Adrenal gland (tissue), 12 donors: ENCODE measurements around the gene IL1RN. TPM values are rescaled to one million over a fixed set of nuclear protein-coding genes. Genes with fewer than 3 reads are reported as not detected.
A peak's percentile ranks its signal among the peaks of the same experiment; 100 is the strongest.

ENCODE experiments used
- DNase-seq, 7 donors: peaks; one replicate each; pipeline ENCODE4 v3.0.0-alpha.2; 2019 to 2020
- H3K27ac ChIP-seq, 5 donors: fragments of 200-600 bp; sonication (generic) in 4 of 5; 1 replicate in 3 of 5; 2 replicates in 2 of 5; pipeline versions ENCODE4 v1.5.1 to v1.8.0; 2016 to 2020; ENCODE audit warnings: mild to moderate bottlenecking in 1 of 5
- H3K27me3 ChIP-seq: fragments of 200-600 bp; 2 replicates; pipeline ENCODE4 v1.8.0; 2021
- H3K36me3 ChIP-seq, 2 donors: fragments of 200-600 bp; replicated peaks in 1 of 2; 1 replicate in 1 of 2; 2 replicates in 1 of 2; pipeline versions ENCODE4 v1.5.1 to v1.8.0; 2018 to 2022
- H3K4me1 ChIP-seq, 2 donors: fragments of 200-600 bp; replicated peaks in 1 of 2; 1 replicate in 1 of 2; 2 replicates in 1 of 2; pipeline versions ENCODE4 v1.5.1 to v1.8.0; 2018 to 2021
- H3K4me3 ChIP-seq, 4 donors: fragments of 200-600 bp; sonication (generic) in 3 of 4; one replicate each; pipeline ENCODE4 v1.5.1; 2016 to 2018
- H3K9me3 ChIP-seq, 3 donors: fragments of 200-600 bp; sonication (generic) in 1 of 3; replicated peaks in 1 of 3; 1 replicate in 2 of 3; 2 replicates in 1 of 3; pipeline versions ENCODE4 v1.5.1 to v1.8.0; 2016 to 2021
- CTCF ChIP-seq, 6 experiments: fragments of 450-650 bp in 4 of 6; fragments of 200-600 bp in 2 of 6; sonication (generic) in 1 of 6; IDR thresholded peaks; 1 replicate in 5 of 6; 2 replicates in 1 of 6; pipeline versions ENCODE4 v1.5.1 to v1.8.0; 2016 to 2021; ENCODE audit warnings: antibody characterized with exemption in 6 of 6, mild to moderate bottlenecking in 2 of 6, moderate library complexity in 1 of 6
- POLR2A ChIP-seq, 2 donors: fragments of 450-650 bp; IDR thresholded peaks; one replicate each; pipeline ENCODE4 v1.6.1; 2017; ENCODE audit warnings: antibody characterized with exemption in 2 of 2, mild to moderate bottlenecking in 2 of 2, moderate library complexity in 1 of 2
- WGBS, 4 donors: extraction: QIAGEN DNeasy Blood & Tissue Kit in 2 of 4; methylation state at CpG; one replicate each; pipeline versions ENCODE4 v1.1.5 to v1.1.7; 2013 to 2017; 5-methylcytosine and 5-hydroxymethylcytosine counted together
- intact Hi-C, 2 donors: fragments of 100-400 bp; cut with DNase I; formaldehyde crosslinking; loops; one replicate each; pipeline versions ENCODE4 v1.14.1 to v1.15.0; 2022 to 2023
- polyA plus RNA-seq, 3 donors: library from polyadenylated mRNA; stranded (reverse); fragments of 200-250 nt in 2 of 3; fragments of 350-450 nt in 1 of 3; fragmentation: Illumina TruSeq in 1 of 3; extraction: RNeasy Lipid Tissue Mini Kit (QIAGEN cat#74804) in 1 of 3; gene quantifications; one replicate each; pipeline ENCODE4 v1.2.3, GENCODE V29; 2013 to 2014
- total RNA-seq, 9 donors: library from RNA; depleted of rRNA in 4 of 9; stranded (reverse); fragments of >200 nt in 4 of 9; fragments of 120-200 nt in 1 of 9; fragmentation: NEBNext Ultra II Directional in 1 of 9; extraction: Animal tissue kit (Norgen Biotek cat#: 25700) in 1 of 9; gene quantifications; one replicate each; pipeline versions ENCODE4 v1.1.0 to v1.2.4, GENCODE V29; 2013 to 2023
- donor health status: healthy with polysubstance abuse.
- donor health status: Bipolar disorder and iron deficiency.
- donor health status: DM: yes; HTN: yes; CAD: no.
- donor health status: DM: no; HTN: no; CAD: no.
- donor health status: DM: no; HTN: no; CAD: no.
- donor health status: DM: yes; HTN: yes; CAD: no.

The IL1RN gene
- total and polyA plus RNA-seq, 12 donors, result 0.22 to 6.1 (median 1.2) TPM; not detected in 2

- intact Hi-C loops, result no loop called here
- peaks cover 0 to 5% of the 10 kb centered on the region in 2 donors for H3K36me3 ChIP-seq
- peaks cover 28 to 39% of the 10 kb centered on the region in 2 donors for H3K4me1 ChIP-seq
- H3K27ac ChIP-seq, result no peak overlapping the region
- TF ChIP-seq CTCF (IDR thresholded peaks at IDR 0.05), result no peak
- no peak for TF ChIP-seq POLR2A (IDR thresholded peaks at IDR 0.05)
- H3K4me3 ChIP-seq, result no peak overlapping the region
- WGBS, 4 donors, result 88 to 97% (median 89%) methylated on average over 4 of the region's 4 CpGs
- no peaks in the 10 kb centered on the region for H3K9me3 ChIP-seq
- DNase-seq, result no peak
- H3K27me3 ChIP-seq, result no peaks in the 10 kb centered on the region
These were observed 51.5 kb downstream of the IL1RN start for GRCh38 chr2:113178891-113179290.

- Histone ChIP-seq H3K4me1 (peaks cover 28 to 39% of the 10 kb centered on the region in 2 donors), H3K9me3 (no peaks in the 10 kb centered on the region), H3K36me3 (peaks cover 0 to 5% of the 10 kb centered on the region in 2 donors), H3K27me3 (no peaks in the 10 kb centered on the region), H3K4me3 (no peak overlapping the region), H3K27ac (peak overlapping the region in 2 of 5 donors; percentile 76 to 77)
- intact Hi-C loops, result no loop called here
- no peak for TF ChIP-seq CTCF (IDR thresholded peaks at IDR 0.05)
- no peak for TF ChIP-seq POLR2A (IDR thresholded peaks at IDR 0.05)
- DNase-seq, result no peak
- 73 to 78% (median 75%) methylated on average over 8 of the region's 8 CpGs for WGBS, 4 donors
These were observed 52.1 kb downstream of the IL1RN start for GRCh38 chr2:113179446-113180045.

- 53 to 76% (median 64%) methylated on average over 10 to 17 of the region's 17 CpGs for WGBS, 4 donors
- no peaks in the 10 kb centered on the region for H3K9me3 ChIP-seq
- H3K27ac ChIP-seq, result peak overlapping the region in 4 of 5 donors; percentile 49 to 77 (median 74)
- intact Hi-C loops, result no loop called here
- peak in 1 of 7 donors; percentile 15 for DNase-seq
- H3K36me3 ChIP-seq, result peaks cover 0 to 5% of the 10 kb centered on the region in 2 donors
- H3K27me3 ChIP-seq, result no peaks in the 10 kb centered on the region
- peaks cover 33 to 43% of the 10 kb centered on the region in 2 donors for H3K4me1 ChIP-seq
- no peak for TF ChIP-seq CTCF (IDR thresholded peaks at IDR 0.05)
- no peak for TF ChIP-seq POLR2A (IDR thresholded peaks at IDR 0.05)
- H3K4me3 ChIP-seq, result no peak overlapping the region
These were observed 52.9 kb downstream of the IL1RN start for GRCh38 chr2:113180131-113180946.

- Histone ChIP-seq H3K4me1 (peaks cover 41 to 47% of the 10 kb centered on the region in 2 donors), H3K27ac (peak overlapping the region in 4 of 5 donors; percentile 49 to 90 (median 74)), H3K27me3 (no peaks in the 10 kb centered on the region), H3K9me3 (no peaks in the 10 kb centered on the region), H3K4me3 (no peak overlapping the region), H3K36me3 (peaks cover 0 to 5% of the 10 kb centered on the region in 2 donors)
- peak in 6 of 7 donors; percentile 75 to 81 (median 78) for DNase-seq
- intact Hi-C loops, result no loop called here
- TF ChIP-seq CTCF (IDR thresholded peaks at IDR 0.05) (no peak), POLR2A (IDR thresholded peaks at IDR 0.05) (peak in 1 of 2 donors; percentile 28)
- WGBS, 4 donors, result 21 to 35% (median 30%) methylated on average over 7 to 8 of the region's 8 CpGs
These were observed 54.1 kb downstream of the IL1RN start for GRCh38 chr2:113181258-113182051.
